H1 (cell line): Measurements from ENCODE around the gene TBC1D17. TPM values are rescaled to one million over a fixed set of nuclear protein-coding genes. Genes with fewer than 3 reads are reported as not detected.

Experiments used
- CREB1 ChIP-seq: IDR thresholded peaks from 2 replicates; pipeline ENCODE4 v1.6.1; 2012; ENCODE audit warnings: inconsistent platforms
- POU5F1 ChIP-seq: IDR thresholded peaks from 2 replicates; pipeline ENCODE4 v1.6.1; 2011; ENCODE audit warnings: low read depth, mild to moderate bottlenecking, low read length, moderate library complexity
- SIX5 ChIP-seq: IDR thresholded peaks from 2 replicates; pipeline ENCODE4 v1.6.1; 2011; ENCODE audit warnings: mild to moderate bottlenecking, low read depth, low read length
- TAF7 ChIP-seq: optimal IDR thresholded peaks from 2 replicates; pipeline ENCODE3; 2011; ENCODE audit warnings: low read depth, mild to moderate bottlenecking, inconsistent platforms, low read length, moderate library complexity, borderline replicate concordance
- polyA plus RNA-seq, 7 experiments: library from polyadenylated mRNA; depleted of rRNA in 3 of 7; stranded (reverse) in 5 of 7; unstranded in 2 of 7; fragments of >200 nt in 5 of 7; fragments of 200-250 nt in 2 of 7; gene quantifications; 1 replicate in 5 of 7; 2 replicates in 1 of 7; 4 replicates in 1 of 7; pipeline versions ENCODE4 v1.2.1 to v1.2.3, GENCODE V29; 2011 to 2013; ENCODE audit warnings: missing spikeins in 2 of 7, mixed read lengths in 2 of 7
- total RNA-seq: library from RNA; stranded (reverse); fragmentation: NEBNext Ultra II Directional; extraction: Animal tissue kit (Norgen Biotek cat#: 25700); gene quantifications from 2 replicates; pipeline ENCODE4 v1.2.1, GENCODE V29; 2021
- TF ChIP-seq, protein P1 (sequence below): IDR thresholded peaks from 2 replicates; pipeline ENCODE4 v1.6.1; 2011; ENCODE audit warnings: low read depth, mild to moderate bottlenecking, low read length; ENCODE audit not compliant: insufficient read depth

Gene TBC1D17
- total and polyA plus RNA-seq, 2 of the 8 experiments (the other 6 are each of a cell fraction or from before 2014, with no cell fraction given), result 30.3 to 44.9 TPM

GRCh38 chr19:49848938-49849337 is 28.6 kb upstream of the TBC1D17 start (continued):
- TF ChIP-seq, protein P1, sequence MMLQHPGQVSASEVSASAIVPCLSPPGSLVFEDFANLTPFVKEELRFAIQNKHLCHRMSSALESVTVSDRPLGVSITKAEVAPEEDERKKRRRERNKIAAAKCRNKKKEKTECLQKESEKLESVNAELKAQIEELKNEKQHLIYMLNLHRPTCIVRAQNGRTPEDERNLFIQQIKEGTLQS, result no peak
- TF ChIP-seq TAF7 (no peak), POU5F1 (no peak), SIX5 (no peak), CREB1 (no peak)
